Measurements from ENCODE around the gene DDB1.

DNA sequence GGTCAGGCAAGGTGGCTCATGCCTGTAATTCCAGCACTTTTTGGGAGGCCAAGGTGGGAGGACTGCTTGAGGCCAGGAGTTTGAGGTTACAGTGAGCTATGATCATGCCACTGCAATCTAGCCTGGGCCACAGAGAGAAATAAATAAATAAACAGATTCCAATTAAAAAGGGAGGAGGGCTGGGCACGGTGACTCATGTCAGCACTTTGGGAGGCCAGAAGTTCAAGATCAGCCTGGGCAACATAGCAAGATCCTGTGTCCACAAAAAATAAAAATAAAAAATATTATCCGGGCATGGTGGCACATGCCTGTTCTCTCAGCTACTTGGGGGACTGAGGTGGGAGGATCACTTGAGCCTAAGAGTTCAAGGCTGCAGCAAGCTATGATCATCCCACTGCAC is 21.3 kb upstream of the DDB1 start:
- TF ChIP-seq, protein P1, sequence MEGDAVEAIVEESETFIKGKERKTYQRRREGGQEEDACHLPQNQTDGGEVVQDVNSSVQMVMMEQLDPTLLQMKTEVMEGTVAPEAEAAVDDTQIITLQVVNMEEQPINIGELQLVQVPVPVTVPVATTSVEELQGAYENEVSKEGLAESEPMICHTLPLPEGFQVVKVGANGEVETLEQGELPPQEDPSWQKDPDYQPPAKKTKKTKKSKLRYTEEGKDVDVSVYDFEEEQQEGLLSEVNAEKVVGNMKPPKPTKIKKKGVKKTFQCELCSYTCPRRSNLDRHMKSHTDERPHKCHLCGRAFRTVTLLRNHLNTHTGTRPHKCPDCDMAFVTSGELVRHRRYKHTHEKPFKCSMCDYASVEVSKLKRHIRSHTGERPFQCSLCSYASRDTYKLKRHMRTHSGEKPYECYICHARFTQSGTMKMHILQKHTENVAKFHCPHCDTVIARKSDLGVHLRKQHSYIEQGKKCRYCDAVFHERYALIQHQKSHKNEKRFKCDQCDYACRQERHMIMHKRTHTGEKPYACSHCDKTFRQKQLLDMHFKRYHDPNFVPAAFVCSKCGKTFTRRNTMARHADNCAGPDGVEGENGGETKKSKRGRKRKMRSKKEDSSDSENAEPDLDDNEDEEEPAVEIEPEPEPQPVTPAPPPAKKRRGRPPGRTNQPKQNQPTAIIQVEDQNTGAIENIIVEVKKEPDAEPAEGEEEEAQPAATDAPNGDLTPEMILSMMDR (IDR thresholded peaks at IDR 0.05) = no peak
- TF ChIP-seq POLR2A (IDR thresholded peaks at IDR 0.05) = no peak
